Heart left ventricle (tissue), 13 donors: ENCODE measurements around the gene HUNK.
"Not testable (repeated sequence)": the region's sequence is repeated elsewhere in the genome, so short reads cannot be mapped to it uniquely, and the experiment has no call there.

Experiments
- CTCF ChIP-seq, 12 donors: fragments of 200-600 bp; sonication (generic) in 4 of 12; IDR thresholded peaks; one replicate each; pipeline versions ENCODE4 v1.5.0 to v1.8.0; 2018 to 2022; ENCODE audit warnings: antibody characterized with exemption in 12 of 12, mild to moderate bottlenecking in 5 of 12
- POLR2A ChIP-seq, 2 donors: fragments of 450-650 bp; IDR thresholded peaks; one replicate each; pipeline ENCODE4 v1.6.1; 2017; ENCODE audit warnings: antibody characterized with exemption in 2 of 2, mild to moderate bottlenecking in 2 of 2, moderate library complexity in 2 of 2
- donor health status: ischemic (EF 13 %, LVEDD 7.1; RV severe dilation, severe dysfunction).
- donor health status: DM: no; HTN: yes; CAD: no.
- donor health status: DM: no; HTN: no; CAD: no.
- donor health status: ischemic (EF 25% LVEDD 6.9; RV normal size, moderate dysfunction).
- donor health status: ischemic (EF 25% LVEDD 5.7; RV mildly dilated, moderate dysfunction).
- donor health status: ischemic (EF 35%, LVEDD 5.7; RV mildly dilated, moderate dysfunction).
- donor health status: nonischemic (EF 11% LVEDD 7.7; RV severe dilation, severe dysfunction).
- donor health status: DM: yes; HTN: yes; CAD: no.
- donor health status: PGD.
- donor health status: ischemic (EF 29% LVEDD 5.4; RV normal size, mild dysfunction).
- donor health status: nonischemic (EF 23%, LVEDD 6.1; RV moderate dilation, normal function).

- TF ChIP-seq CTCF, POLR2A (IDR thresholded peaks at IDR 0.05): not testable (repeated sequence)
Observed at GRCh38 chr21:31946876-31947550, 74.2 kb downstream of the HUNK start.
